Hypothalamus (tissue), 51 donors: ENCODE measurements around the gene LORICRIN.

Experiments
- DNase-seq, 51 donors: peaks; one replicate each; lab custom pipeline; 2025; lab: John Stamatoyannopoulos, UW

LORICRIN gene

GRCh38 chr1:153248176-153248879 is 11.2 kb upstream of the LORICRIN start:
- no peak for DNase-seq

DNA sequence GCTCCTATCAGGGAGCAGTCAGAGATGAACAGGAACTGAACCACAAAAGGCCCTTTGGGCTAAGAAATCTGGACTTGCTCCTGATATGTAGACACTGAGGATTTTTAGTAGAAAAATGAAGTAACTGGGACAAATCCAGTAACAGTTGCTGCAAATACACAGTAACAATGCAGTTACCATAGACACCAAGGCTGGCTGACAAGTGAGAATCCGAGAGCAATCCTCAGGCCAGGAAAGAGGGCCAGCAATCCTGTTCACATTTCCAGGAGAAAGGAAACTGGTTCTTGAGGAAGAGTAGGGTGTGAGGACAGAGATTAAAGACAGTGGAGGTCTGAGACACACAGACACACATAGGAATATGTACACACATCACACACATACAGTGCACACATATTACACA is 9.3 kb upstream of the LORICRIN start:
- DNase-seq: no peak

GRCh38 chr1:153251087-153251486 is 8.4 kb upstream of the LORICRIN start:
- DNase-seq: no peak

- DNase-seq: no peak
Observed at GRCh38 chr1:153251562-153251961, 7.9 kb upstream of the LORICRIN start.

- DNase-seq: no peak
Observed at GRCh38 chr1:153251988-153252387, 7.5 kb upstream of the LORICRIN start.

DNA sequence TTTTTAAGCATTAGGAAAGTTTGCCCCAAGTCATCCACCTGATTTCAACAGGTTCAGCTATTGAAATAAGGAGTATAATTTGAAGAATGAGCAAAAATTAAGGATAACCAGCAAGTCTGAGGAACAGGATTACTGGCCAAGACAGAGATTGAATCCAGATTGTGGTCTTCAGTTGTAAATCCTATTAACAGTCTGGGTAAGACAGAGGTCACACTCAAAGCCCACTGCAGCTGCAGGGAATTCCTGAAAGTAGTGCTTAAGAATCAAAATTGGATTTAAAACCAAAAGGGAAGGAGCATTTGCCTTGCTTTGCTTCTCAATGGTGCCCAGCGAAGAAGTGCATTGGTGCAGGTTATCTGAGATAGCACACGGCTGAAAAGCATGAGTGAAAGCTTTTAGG is 6.4 kb upstream of the LORICRIN start:
- no peak for DNase-seq

GRCh38 chr1:153253693-153254092 is 5.8 kb upstream of the LORICRIN start:
- no peak for DNase-seq

DNA sequence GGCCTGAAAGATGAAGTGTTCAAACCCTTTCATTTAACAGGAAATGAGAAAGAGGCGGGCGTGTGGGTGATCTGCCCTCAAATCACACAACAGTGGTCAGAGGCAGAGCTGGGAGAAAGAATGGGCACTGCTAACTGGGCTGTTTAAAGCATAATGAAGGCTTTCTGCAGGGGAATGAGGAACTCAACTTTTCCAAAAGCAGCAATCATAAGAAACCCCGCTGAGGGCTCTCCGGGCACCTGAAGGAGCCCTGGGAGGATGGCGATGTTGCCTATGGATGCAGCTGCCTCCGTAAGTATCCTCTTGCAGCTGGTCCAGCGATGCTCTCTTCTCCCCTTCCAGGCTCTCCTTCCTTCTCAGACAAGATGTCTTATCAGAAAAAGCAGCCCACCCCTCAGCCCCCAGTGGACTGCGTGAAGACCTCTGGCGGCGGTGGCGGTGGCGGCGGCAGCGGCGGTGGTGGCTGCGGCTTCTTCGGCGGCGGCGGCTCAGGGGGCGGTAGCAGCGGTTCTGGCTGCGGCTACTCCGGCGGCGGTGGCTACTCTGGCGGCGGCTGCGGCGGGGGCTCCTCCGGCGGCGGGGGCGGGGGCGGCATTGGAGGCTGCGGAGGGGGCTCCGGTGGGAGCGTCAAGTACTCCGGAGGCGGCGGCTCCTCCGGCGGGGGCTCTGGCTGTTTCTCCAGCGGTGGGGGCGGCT is 1.2 kb downstream of the LORICRIN start:
- DNase-seq: peak in 7 of 51 donors; percentile 6 to 53 (median 47)

GRCh38 chr1:153261281-153262069 is 2.0 kb downstream of the LORICRIN start:
- peak in 20 of 51 donors; percentile 6 to 67 (median 38) for DNase-seq

DNA sequence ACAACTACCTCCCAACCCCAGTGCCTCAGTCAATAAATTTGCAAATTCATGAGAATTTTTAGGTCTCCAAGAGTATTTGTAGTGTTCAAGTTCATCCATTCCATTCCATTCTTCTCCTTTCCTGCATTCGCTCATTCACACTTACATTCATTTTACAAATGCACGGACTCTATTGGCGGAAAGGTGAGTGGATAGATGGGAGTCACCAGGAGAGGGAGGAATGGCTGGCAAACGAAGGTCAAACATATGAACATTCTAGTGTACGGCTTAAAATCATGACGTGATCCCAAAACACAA is 2.5 kb downstream of the LORICRIN start:
- DNase-seq: no peak

DNA sequence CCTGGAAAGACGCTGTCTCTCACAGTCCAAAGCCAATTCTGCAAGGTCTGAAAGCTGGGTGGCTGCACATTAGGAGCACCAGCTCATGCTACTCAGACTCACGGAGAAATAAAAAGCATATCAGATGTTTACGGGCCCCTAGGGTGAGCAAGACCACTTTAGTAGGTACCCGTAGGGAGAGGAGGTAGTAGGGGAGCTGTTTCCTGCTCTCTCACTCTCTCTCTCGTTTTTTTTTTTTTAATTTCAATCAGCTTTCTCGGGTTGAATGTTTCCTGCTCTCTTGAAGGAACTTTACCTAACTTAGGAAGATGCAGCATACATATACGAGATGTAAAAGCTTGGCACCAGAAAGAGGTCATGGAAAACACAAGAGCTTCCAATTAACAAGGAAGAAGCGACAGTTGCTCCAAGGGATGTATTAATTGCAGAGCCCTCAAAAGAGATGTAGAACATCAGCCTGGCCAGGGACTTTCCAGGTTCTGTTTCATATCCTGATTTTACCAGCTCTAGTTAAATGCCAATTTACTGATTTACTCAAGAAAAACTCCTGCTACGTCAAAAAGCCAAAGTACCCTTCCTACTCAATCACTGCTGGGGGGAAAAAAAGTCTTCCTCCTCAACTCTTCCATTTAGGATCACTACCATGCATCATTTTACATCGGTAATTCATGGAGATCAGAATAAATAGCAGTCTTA is 3.1 kb downstream of the LORICRIN start:
- no peak for DNase-seq

DNA sequence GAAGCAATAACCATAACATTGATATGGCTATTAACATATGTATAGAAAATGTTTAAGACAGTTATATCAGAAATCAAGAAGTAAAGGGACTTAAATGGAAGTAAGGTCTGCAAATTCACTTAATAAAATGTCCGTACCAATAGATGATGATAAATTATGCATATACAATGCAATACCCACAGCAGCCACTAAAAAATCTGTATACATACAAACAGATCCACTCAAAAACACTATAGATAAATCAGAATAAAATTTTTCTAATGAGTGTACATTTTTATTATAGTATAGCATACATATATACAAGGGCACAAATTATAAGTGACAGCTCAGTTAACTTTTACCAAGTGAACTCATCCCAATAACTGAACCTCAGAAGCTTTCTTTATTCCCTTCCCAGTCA is 6.0 kb downstream of the LORICRIN start:
- no peak for DNase-seq

GRCh38 chr1:153271711-153272110 is 12.2 kb downstream of the LORICRIN start:
- no peak for DNase-seq

GRCh38 chr1:153272186-153272585 is 12.7 kb downstream of the LORICRIN start:
- no peak for DNase-seq

DNA sequence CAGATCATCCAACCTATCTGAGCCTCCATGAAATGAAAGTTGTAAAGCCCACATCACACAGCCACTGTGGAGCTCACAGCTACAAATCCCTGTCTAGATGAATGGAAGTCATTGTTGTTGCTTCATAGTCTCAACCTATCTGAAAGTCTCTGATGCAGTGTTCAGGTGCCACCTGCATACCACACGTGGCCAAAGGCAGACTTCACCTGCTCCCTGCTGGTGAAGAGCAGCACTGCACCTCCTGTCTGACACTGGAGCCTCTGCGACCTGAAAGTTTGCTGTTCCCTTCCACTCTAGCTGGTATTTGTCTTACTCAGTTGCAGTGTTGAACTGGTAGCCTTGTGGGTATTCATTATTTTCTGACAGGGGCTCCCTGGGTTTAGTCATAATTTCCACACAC is 18.4 kb downstream of the LORICRIN start:
- DNase-seq: no peak

GRCh38 chr1:153288634-153289275 is 29.3 kb downstream of the LORICRIN start:
- no peak for DNase-seq

- DNase-seq: no peak
Observed at GRCh38 chr1:153291514-153291913, 32.0 kb downstream of the LORICRIN start.

- DNase-seq: no peak
Observed at GRCh38 chr1:153292185-153292584, 32.7 kb downstream of the LORICRIN start.

DNA sequence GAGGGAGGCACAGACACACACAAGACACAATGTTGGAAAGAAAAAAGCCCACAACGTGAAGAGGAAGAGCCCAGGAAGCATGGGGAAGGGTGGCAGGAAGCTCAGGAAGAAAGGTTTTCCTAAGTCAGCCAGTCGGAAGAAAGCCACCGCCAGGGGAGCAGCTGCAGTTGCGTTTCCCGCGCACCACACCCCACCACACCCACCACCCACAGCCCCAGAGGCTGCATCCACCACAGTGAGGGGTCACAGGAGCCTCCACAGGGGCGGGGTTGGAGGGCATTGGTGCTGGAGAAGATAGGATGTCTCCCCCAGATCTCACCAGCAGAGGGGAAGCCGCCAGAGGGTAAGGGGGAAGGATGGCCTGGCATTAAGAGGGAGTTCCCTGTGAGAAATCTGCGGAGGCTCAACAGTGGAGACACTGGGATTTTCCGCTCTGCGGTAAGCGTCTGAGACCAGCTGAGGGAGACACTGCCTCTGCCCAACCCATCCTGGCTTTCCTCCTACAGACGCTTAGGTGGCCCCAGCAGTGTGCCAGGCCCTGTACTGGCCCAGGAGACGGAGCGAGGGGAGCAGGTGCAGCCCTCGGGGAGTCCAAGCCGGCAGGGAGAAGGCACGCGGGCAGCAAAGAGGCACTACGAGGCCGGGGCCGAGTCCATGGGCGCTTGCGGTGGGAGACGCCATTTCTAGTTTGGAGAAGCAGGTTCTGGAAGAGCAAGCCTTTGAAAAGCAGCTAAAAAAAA is 33.4 kb downstream of the LORICRIN start:
- DNase-seq: no peak

DNA sequence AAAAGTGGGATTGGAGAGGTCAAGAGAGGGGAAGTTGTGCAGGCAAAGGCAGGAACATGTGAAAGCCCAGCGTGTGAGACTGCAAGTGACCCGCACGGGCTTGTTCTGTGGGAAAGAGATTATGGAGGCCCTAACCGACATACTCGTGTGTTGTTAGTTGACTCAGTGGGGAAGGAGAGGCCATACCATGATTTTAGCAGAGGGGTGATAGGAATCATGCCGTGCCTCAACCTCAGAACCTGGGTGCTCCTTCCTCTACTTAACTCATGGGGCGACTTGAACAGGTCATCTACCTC is 33.9 kb downstream of the LORICRIN start:
- DNase-seq: no peak
